GM10266 (cell line): ENCODE measurements around the gene HPN.
A peak's percentile ranks its signal among the peaks of the same experiment; 100 is the strongest.
"Not testable (repeated sequence)": the region's sequence is repeated elsewhere in the genome, so short reads cannot be mapped to it uniquely, and the experiment has no call there.

Experiments
- DNase-seq: peaks from one replicate; pipeline ENCODE4 v3.0.0; 2012; ENCODE audit errors: extremely low spot score
- TF ChIP-seq, protein P1 (sequence below): IDR thresholded peaks from 2 replicates; pipeline ENCODE4 v1.5.1; 2012; ENCODE audit warnings: mild to moderate bottlenecking, low read depth; ENCODE audit not compliant: control insufficient read depth, insufficient read depth; ENCODE audit errors: missing control alignments

The HPN gene

DNA sequence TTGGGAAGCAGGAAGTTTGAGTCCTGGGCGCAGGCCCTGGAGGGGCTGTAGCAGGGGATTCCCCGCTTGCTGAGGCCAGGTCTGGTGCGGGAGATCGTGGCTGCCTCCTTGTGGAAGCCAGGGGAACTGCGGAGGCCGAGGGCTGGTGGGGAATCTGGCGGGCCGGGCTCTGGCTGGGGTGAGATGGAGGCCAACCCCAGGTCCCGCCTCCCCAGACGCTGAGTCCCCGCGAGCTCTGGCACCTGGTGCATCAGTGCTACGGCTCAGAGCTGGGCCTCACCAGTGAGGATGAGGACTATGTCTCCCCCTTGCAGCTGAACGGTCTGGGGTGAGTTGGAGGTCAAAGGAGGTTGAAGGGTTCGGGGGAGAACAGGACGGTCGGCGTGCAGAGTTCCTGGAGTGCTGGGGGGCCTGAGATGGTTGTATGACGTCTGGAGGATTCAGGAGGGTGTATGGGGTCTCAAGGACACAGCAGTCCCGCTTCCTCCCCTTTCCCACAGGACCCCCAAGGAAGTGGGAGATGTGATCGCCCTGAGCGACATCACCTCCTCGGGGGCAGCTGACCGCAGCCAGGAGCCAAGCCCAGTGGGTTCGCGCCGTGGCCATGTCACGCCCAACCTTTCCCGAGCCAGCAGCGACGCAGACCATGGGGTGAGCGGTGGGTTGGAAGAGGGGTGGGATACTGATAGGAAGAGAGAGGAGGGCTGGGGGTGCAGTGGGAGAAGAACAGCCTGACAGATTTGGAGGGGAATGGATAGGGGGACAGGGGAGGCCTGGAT lies 28.3 kb upstream of the HPN start:
- TF ChIP-seq, protein P1, sequence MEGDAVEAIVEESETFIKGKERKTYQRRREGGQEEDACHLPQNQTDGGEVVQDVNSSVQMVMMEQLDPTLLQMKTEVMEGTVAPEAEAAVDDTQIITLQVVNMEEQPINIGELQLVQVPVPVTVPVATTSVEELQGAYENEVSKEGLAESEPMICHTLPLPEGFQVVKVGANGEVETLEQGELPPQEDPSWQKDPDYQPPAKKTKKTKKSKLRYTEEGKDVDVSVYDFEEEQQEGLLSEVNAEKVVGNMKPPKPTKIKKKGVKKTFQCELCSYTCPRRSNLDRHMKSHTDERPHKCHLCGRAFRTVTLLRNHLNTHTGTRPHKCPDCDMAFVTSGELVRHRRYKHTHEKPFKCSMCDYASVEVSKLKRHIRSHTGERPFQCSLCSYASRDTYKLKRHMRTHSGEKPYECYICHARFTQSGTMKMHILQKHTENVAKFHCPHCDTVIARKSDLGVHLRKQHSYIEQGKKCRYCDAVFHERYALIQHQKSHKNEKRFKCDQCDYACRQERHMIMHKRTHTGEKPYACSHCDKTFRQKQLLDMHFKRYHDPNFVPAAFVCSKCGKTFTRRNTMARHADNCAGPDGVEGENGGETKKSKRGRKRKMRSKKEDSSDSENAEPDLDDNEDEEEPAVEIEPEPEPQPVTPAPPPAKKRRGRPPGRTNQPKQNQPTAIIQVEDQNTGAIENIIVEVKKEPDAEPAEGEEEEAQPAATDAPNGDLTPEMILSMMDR, result peak; percentile 97
- peak; percentile 89 for DNase-seq

DNA sequence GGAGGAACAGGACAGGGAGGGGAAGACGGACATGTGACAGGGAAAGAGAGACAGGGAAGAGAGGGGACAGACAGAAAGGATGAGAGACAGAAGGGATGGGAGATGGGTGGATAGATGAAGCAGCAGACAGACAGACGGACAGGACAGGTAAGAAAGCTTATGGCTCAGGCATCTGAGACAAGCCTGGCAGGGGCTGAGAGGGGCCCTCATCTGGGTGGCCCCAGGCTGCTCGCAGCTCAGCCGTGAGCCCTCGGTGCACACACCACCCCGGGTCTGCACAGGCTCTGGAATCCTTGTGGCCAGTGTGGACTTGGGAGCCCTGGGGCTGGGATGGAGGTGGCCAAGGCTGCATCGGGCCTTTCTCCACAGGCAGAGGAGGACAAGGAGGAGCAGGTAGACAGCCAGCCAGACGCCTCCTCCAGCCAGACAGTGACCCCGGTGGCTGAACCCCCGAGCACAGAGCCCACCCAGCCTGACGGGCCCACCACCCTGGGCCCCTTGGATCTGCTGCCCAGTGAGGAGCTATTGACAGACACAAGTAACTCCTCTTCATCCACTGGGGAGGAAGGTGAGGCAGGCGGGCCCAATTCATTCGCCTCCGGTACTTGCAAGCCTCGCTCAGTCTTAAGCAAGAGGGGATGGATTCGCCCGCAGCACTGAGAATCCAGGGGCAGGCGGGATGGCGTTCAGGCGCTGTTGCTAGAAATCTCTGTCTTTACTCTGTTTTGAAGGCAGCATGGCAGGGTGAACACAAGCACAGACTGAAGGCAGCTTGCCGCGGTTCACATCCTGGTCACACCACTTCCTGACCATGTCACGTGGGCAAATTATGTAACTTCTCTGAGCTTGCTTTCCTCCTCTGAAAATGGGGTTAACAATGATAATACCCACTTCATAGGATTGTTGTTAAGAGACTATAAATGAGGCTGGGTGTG lies 27.4 kb upstream of the HPN start:
- no peak for DNase-seq

DNA sequence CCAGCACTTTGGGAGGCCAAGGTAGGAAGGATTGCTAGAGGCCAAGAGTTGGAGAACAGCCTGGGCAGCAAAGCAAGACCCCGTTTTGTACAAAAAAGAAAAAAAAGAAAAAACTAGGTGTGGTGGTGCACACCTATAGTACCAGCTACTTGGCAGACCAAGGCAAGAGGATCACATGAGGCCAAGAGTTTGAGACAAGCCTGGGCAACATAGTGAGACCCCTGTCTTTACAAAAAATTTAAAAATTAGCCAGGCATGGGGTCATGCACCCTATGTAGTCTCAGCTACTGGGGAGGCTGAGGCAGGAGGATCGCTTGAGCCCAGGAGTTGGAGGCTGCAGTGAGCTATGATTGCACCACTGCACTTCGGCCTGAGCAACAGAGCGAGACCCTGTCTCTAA lies 26.7 kb upstream of the HPN start:
- not testable (repeated sequence) for DNase-seq

More for the DNA sequence above, 27.4 kb upstream of the HPN start:
- TF ChIP-seq, protein P1, result no peak

DNA sequence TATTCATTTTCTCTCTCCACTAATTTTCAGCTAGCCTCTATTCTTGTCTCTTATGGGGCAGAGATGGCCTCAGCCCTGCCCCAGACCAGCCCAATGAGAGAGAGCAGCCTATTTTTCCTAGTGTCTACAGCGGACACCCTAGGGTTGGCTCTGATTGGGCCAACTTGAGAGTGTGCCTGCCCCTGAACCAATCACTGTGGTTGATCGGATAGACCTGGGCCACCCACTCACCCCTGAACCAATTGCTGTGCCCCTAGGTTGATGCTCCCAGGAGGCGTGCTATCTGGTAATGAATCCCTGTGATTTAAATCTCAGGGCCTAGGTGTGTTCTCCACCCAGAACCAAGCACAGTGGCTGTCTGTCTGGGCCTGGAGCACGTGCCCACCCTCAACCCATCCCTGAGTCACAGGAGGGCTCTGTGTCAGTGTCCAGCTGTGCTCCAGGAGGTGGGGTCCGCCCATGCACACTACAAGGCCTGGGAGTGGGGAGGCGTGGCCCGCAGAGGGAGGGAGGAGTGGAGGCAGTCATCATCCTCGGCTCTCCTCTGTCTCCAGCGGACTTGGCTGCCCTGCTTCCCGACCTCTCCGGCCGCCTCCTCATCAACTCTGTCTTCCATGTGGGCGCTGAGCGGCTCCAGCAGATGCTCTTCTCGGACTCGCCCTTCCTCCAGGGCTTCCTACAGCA lies 26.1 kb upstream of the HPN start:
- DNase-seq, result no peak
- TF ChIP-seq, protein P1, result no peak

DNA sequence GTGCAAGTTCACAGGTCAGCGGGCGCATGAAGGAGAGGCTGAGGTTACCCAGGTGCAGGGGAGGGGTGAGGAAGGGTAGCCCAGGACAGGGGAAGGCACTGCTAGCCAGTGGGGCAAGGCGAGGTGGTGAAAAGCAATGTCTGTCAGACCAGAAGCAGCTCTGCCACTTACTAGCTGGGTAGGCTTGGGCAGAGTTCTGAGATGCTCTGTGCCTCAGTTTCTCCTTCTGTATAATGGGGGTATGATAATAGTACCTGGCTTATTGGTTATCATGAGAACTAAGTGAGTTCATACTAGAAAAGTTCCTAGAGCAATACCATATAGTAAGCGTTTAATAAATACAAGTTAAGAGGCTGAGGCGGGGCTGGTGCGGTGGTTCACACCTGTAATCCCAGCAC lies 25.6 kb upstream of the HPN start:
- TF ChIP-seq, protein P1, result no peak
- no peak for DNase-seq

DNA sequence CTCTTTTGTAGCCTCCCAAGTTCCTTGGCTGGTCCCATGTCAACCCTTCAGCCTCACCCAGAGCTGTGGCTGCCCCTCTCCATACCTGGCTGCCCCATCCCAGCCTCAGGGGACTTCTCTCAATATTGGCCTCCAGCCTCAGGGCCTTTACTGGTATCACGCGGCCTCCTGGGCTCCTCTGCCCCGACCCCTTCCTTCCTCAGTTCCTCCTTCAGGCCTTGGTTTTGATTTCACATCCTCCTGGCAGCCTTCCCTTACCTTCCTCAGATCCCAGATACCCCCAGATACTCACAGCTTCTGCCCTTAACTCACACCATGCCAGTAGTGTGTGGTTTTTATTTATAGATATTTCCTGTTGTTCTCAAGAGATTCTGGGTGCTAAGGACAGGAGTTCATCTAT lies 24.0 kb upstream of the HPN start:
- TF ChIP-seq, protein P1, result no peak
- DNase-seq, result no peak

DNA sequence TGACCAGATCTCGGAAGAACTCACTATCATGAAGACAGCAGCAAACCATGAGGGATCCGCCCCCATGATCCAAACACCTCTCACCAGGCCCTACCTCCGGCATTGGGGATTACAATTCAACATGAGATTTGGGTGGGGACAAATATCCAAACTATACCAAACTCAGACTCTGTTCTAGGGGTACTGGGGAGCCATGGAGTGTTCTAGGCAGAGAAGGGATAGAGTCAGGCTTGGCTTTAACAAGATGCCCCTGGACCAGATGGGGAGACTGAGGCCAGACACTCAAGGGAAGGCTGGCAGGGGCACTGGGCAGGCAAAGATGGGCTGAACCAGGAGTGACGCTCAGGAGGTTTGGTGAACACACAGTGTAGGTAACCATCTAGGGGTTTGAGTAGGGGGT lies 23.1 kb upstream of the HPN start:
- TF ChIP-seq, protein P1, result no peak
- DNase-seq, result no peak
